Gastroesophageal sphincter (tissue), 4 donors: Measurements from ENCODE around the gene KDM2A. TPM values are rescaled to one million over a fixed set of nuclear protein-coding genes. Genes with fewer than 3 reads are reported as not detected.

Experiments
- ATAC-seq: fragments of 150-250 bp; one replicate; pipeline ENCODE4 v1.9.1; 2016; ENCODE audit warnings: mild to moderate bottlenecking, moderate library complexity
- H3K27ac ChIP-seq, 4 donors: fragments of 200-600 bp; sonication (generic) in 3 of 4; 1 replicate in 3 of 4; 2 replicates in 1 of 4; pipeline ENCODE4 v1.5.1; 2016 to 2019
- H3K27me3 ChIP-seq: fragments of 200-600 bp; sonication (generic); one replicate; pipeline ENCODE4 v1.5.1; 2019
- H3K36me3 ChIP-seq, 2 donors: fragments of 200-600 bp; sonication (generic); one replicate each; pipeline ENCODE4 v1.5.1; 2019; ENCODE audit warnings: control low read depth in 1 of 2
- H3K4me1 ChIP-seq, 3 donors: fragments of 200-600 bp; sonication (generic); 1 replicate in 2 of 3; 2 replicates in 1 of 3; pipeline ENCODE4 v1.5.1; 2016 to 2019; ENCODE audit warnings: control low read depth in 2 of 3
- H3K4me3 ChIP-seq, 2 donors: fragments of 200-600 bp; sonication (generic); one replicate each; pipeline ENCODE4 v1.5.1; 2019; ENCODE audit warnings: mild to moderate bottlenecking in 1 of 2, moderate library complexity in 1 of 2
- H3K9me3 ChIP-seq, 3 donors: fragments of 200-600 bp; sonication (generic); one replicate each; pipeline ENCODE4 v1.5.1; 2017 to 2019; ENCODE audit warnings: control low read depth in 2 of 3
- EP300 ChIP-seq: sonication (generic); formaldehyde crosslinking; IDR thresholded peaks from one replicate; pipeline ENCODE4 v1.6.1; 2017; ENCODE audit warnings: antibody characterized with exemption, mild to moderate bottlenecking
- POLR2A ChIP-seq, 2 donors: fragments of 450-650 bp; IDR thresholded peaks; one replicate each; pipeline ENCODE4 v1.6.1; 2017; ENCODE audit warnings: antibody characterized with exemption in 2 of 2, mild to moderate bottlenecking in 2 of 2, moderate library complexity in 1 of 2
- POLR2AphosphoS5 ChIP-seq: sonication (generic); formaldehyde crosslinking; IDR thresholded peaks from one replicate; pipeline ENCODE4 v1.6.1; 2017; ENCODE audit warnings: antibody characterized with exemption
- WGBS, 2 donors: methylation state at CpG; one replicate each; pipeline ENCODE4 v1.1.5; 2018; ENCODE audit warnings: low coverage in 1 of 2; 5-methylcytosine and 5-hydroxymethylcytosine counted together
- total RNA-seq, 4 donors: library from RNA; depleted of rRNA; stranded (reverse); fragments of >200 nt; gene quantifications; one replicate each; pipeline ENCODE4 v1.1.0, GENCODE V29; 2016
- TF ChIP-seq, protein P1 (sequence below), 4 experiments: fragments of 200-600 bp in 2 of 4; fragments of 450-650 bp in 2 of 4; sonication (generic) in 1 of 4; IDR thresholded peaks; one replicate each; pipeline ENCODE4 v1.5.1; 2017 to 2019; ENCODE audit warnings: antibody characterized with exemption in 4 of 4, mild to moderate bottlenecking in 2 of 4, moderate library complexity in 2 of 4

The KDM2A gene
- total RNA-seq, 4 donors from 2014 or later = 35.4 to 68.0 (median 48.3) TPM

- Histone ChIP-seq H3K9me3 (no peaks in the 10 kb centered on the region), H3K4me1 (peaks cover 0 to 66% (median 27%) of the 10 kb centered on the region in 3 donors), H3K4me3 (peak overlapping the region; percentile 61 to 75), H3K36me3 (peaks cover 0 to 32% of the 10 kb centered on the region in 2 donors), H3K27me3 (no peaks in the 10 kb centered on the region), H3K27ac (peak overlapping the region; percentile 90 to 95 (median 92))
- peak; percentile 11 for ATAC-seq
- TF ChIP-seq POLR2A (IDR thresholded peaks at IDR 0.05) (peak in 1 of 2 donors; percentile 10), POLR2AphosphoS5 (peak; percentile 93), EP300 (no peak)
- TF ChIP-seq, protein P1, sequence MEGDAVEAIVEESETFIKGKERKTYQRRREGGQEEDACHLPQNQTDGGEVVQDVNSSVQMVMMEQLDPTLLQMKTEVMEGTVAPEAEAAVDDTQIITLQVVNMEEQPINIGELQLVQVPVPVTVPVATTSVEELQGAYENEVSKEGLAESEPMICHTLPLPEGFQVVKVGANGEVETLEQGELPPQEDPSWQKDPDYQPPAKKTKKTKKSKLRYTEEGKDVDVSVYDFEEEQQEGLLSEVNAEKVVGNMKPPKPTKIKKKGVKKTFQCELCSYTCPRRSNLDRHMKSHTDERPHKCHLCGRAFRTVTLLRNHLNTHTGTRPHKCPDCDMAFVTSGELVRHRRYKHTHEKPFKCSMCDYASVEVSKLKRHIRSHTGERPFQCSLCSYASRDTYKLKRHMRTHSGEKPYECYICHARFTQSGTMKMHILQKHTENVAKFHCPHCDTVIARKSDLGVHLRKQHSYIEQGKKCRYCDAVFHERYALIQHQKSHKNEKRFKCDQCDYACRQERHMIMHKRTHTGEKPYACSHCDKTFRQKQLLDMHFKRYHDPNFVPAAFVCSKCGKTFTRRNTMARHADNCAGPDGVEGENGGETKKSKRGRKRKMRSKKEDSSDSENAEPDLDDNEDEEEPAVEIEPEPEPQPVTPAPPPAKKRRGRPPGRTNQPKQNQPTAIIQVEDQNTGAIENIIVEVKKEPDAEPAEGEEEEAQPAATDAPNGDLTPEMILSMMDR (IDR thresholded peaks at IDR 0.05) = no peak
- 0% methylated on average over 7 to 12 of the region's 16 CpGs for WGBS, 2 donors
Measured at GRCh38 chr11:67240576-67241389, 121.7 kb downstream of the KDM2A start.

DNA sequence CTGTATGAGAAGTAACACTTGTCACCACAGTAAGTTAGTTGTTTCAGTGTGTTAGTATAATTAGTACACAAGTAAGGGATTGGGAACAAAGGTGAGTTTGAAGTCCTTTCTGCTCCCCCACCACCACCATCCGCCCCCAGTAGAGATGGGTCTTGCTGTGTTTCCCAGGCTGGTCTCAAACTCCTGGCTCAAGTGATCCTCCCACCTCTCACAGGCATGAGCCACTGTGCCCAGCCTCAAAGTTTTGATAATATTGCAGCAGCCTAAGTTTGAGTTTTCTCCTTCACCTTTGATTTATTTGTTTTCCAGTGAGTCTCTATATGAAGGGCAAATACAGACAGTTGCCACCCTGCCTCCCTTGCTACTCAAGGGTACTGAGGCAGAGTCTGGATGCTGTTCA is 123.5 kb downstream of the KDM2A start:
- TF ChIP-seq POLR2A (IDR thresholded peaks at IDR 0.05) = no peak
- TF ChIP-seq POLR2AphosphoS5 = no peak
- no peak for TF ChIP-seq EP300
- TF ChIP-seq, protein P1 (IDR thresholded peaks at IDR 0.05) = no peak
- no peaks in the 10 kb centered on the region for H3K9me3 ChIP-seq
- H3K27ac ChIP-seq = peak overlapping the region in 2 of 4 donors; percentile 41 to 92
- H3K4me3 ChIP-seq = peak overlapping the region in 1 of 2 donors; percentile 61
- H3K36me3 ChIP-seq = peaks cover 4 to 44% of the 10 kb centered on the region in 2 donors
- ATAC-seq = no peak
- 57 to 64% methylated on average over 1 of the region's 1 CpG for WGBS, 2 donors
- H3K4me1 ChIP-seq = peaks cover 0 to 66% (median 27%) of the 10 kb centered on the region in 3 donors
- H3K27me3 ChIP-seq = no peaks in the 10 kb centered on the region

DNA sequence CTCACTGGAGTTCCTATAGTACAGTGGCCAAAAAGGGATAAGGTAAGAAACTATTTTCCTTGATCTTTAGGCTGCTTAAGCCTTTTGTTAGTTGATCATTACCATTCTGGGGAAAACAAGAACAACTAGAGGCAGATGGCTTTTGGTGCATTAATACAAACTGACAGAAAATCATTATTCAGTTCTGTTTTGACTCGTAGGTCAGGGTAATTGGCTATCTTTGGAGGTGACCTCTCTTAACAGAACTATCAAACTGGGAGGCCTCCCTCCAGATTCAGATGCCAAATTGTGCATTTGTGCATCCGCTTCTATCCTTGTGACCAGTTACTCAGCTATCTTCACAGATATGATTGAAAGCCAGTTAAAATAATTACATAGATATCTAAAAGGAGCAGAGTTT is 124.0 kb downstream of the KDM2A start:
- TF ChIP-seq POLR2AphosphoS5 (no peak), EP300 (no peak), POLR2A (IDR thresholded peaks at IDR 0.05) (no peak)
- TF ChIP-seq, protein P1 (IDR thresholded peaks at IDR 0.05) = no peak
- Histone ChIP-seq H3K27ac (peak overlapping the region in 2 of 4 donors; percentile 41 to 92), H3K9me3 (no peaks in the 10 kb centered on the region), H3K36me3 (peaks cover 5 to 49% of the 10 kb centered on the region in 2 donors), H3K4me1 (peaks cover 0 to 64% (median 27%) of the 10 kb centered on the region in 3 donors), H3K27me3 (no peaks in the 10 kb centered on the region), H3K4me3 (peak overlapping the region in 1 of 2 donors; percentile 61)
- no peak for ATAC-seq
- WGBS, 2 donors = 66 to 77% methylated on average over 2 of the region's 2 CpGs

DNA sequence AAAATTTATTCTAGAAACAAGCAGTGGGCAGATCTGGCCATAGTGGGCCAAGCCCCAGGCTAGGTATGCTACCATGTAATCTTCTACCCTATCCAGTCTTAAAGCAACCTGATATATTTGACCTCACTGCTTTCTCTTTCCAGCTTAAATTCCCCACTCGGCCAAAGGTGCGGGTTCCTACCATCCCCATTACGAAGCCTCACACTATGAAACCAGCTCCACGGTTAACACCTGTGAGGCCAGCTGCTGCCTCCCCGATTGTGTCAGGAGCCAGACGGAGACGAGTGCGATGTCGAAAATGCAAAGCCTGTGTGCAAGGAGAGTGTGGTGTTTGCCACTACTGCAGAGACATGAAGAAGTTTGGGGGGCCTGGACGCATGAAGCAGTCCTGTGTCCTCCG is 126.0 kb downstream of the KDM2A start:
- no peak overlapping the region for H3K27ac ChIP-seq
- no peaks in the 10 kb centered on the region for H3K27me3 ChIP-seq
- H3K9me3 ChIP-seq = no peaks in the 10 kb centered on the region
- H3K36me3 ChIP-seq = peaks cover 7 to 69% of the 10 kb centered on the region in 2 donors
- no peak overlapping the region for H3K4me3 ChIP-seq
- no peak for ATAC-seq
- TF ChIP-seq POLR2A (IDR thresholded peaks at IDR 0.05) = no peak
- no peak for TF ChIP-seq POLR2AphosphoS5
- no peak for TF ChIP-seq EP300
- TF ChIP-seq, protein P1 (IDR thresholded peaks at IDR 0.05) = no peak
- H3K4me1 ChIP-seq = peaks cover 0 to 57% (median 15%) of the 10 kb centered on the region in 3 donors
- WGBS, 2 donors = 84 to 92% methylated on average over 2 to 6 of the region's 11 CpGs
